HUES6 (cell line): ENCODE results near the gene ARHGEF16.

ENCODE experiments used
- H3K27ac ChIP-seq: 2 replicates; pipeline ENCODE4 v1.7.0; 2013; ENCODE audit warnings: low read depth, mild to moderate bottlenecking, low read length, inconsistent platforms
- H3K27me3 ChIP-seq: 2 replicates; pipeline ENCODE4 v1.6.1; 2013; ENCODE audit warnings: low read length; ENCODE audit not compliant: control insufficient read depth, insufficient read depth
- H3K36me3 ChIP-seq: 2 replicates; pipeline ENCODE4 v1.6.1; 2013; ENCODE audit warnings: low read length; ENCODE audit not compliant: control insufficient read depth, insufficient read depth
- H3K4me1 ChIP-seq: 2 replicates; pipeline ENCODE4 v1.6.1; 2013; ENCODE audit warnings: low read length; ENCODE audit not compliant: control insufficient read depth, insufficient read depth
- H3K4me3 ChIP-seq: 2 replicates; pipeline ENCODE4 v1.5.1; 2013; ENCODE audit warnings: low read depth, low read length
- H3K9ac ChIP-seq: one replicate; pipeline ENCODE4 v1.6.1; 2013; ENCODE audit warnings: mild to moderate bottlenecking, low read length
- H3K9me3 ChIP-seq: 2 replicates; pipeline ENCODE4 v1.6.1; 2013; ENCODE audit warnings: low read depth, low read length; ENCODE audit not compliant: control insufficient read depth, insufficient read depth

The ARHGEF16 gene

DNA sequence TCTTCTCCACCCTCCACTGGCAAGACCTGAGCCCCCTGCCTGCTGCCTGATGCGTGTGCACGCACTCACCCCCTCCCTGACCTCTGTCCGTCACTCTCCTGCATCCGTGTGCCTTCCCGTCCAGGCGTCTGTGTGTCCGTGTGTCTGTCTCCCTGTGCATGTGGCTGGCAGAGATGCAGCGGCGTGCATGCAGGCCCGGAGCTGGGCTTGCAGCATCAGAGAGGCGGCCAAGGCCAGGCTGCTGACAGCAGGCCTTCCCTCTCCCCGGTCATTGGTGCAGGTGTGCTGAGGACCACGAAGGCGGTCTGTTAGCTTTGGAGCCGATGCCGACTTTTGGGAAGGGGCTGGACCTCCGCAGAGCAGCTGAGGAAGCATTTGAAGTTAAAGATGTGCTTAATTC, 22.8 kb upstream of the ARHGEF16 start:
- H3K9me3 ChIP-seq: no peaks in the 10 kb centered on the region
- peaks cover 3% of the 10 kb centered on the region; the same call in 1 of the 2 replicates for H3K4me1 ChIP-seq
- no peak overlapping the region for H3K4me3 ChIP-seq
- H3K9ac ChIP-seq: no peak overlapping the region
- H3K27ac ChIP-seq: no peak overlapping the region
- H3K27me3 ChIP-seq: no peaks in the 10 kb centered on the region
- no peaks in the 10 kb centered on the region for H3K36me3 ChIP-seq

DNA sequence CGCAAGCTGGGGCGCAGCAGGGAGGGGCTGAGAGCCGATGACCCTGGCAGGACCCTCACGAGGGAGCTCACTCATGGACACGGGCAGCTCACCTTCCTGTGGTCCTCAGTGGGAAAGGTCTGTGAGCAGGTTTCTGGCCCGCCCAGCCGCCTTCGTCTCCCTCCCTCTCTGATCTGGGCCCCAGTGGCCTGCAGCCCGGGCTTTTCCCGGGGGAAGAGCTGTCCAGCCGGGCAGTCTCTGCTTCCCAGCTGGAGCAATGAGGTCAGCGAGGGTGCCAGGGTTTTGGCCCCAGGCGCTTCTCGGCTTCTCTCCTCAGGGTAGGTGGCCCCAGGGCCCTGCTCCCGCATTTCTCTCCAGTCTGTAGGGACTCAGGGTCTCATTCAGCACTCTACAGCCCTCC, 22.2 kb upstream of the ARHGEF16 start:
- H3K4me1 ChIP-seq: peaks cover 3% of the 10 kb centered on the region; the same call in 1 of the 2 replicates
- no peak overlapping the region for H3K4me3 ChIP-seq
- H3K27me3 ChIP-seq: no peaks in the 10 kb centered on the region
- no peaks in the 10 kb centered on the region for H3K36me3 ChIP-seq
- H3K9me3 ChIP-seq: no peaks in the 10 kb centered on the region
- no peak overlapping the region for H3K27ac ChIP-seq
- no peak overlapping the region for H3K9ac ChIP-seq

DNA sequence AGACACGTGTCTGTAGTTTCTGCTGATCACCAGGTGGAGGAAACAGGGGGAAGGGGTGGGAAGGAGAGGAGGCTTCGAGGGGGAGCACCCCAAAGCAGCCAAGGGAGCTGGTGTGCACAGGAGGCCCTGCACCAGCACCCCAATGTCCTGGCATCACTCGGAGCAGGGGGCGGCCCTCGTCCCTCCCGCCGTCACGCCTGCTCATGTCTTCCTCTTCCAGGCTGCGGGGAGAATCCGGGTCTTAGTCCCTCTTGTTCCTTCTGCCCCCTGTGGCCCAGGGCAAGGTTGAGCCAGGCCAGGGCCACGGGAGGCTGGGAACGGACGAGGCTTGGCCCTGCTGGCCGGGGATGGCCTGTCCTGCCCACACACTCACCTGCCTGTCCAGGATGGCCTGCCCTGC, 21.4 kb upstream of the ARHGEF16 start:
- no peaks in the 10 kb centered on the region for H3K27me3 ChIP-seq
- peak overlapping the region; percentile 26 for H3K9ac ChIP-seq
- H3K4me1 ChIP-seq: peaks cover 3% of the 10 kb centered on the region; the same call in 1 of the 2 replicates
- H3K27ac ChIP-seq: no peak overlapping the region
- H3K36me3 ChIP-seq: no peaks in the 10 kb centered on the region
- no peak overlapping the region for H3K4me3 ChIP-seq
- H3K9me3 ChIP-seq: no peaks in the 10 kb centered on the region

DNA sequence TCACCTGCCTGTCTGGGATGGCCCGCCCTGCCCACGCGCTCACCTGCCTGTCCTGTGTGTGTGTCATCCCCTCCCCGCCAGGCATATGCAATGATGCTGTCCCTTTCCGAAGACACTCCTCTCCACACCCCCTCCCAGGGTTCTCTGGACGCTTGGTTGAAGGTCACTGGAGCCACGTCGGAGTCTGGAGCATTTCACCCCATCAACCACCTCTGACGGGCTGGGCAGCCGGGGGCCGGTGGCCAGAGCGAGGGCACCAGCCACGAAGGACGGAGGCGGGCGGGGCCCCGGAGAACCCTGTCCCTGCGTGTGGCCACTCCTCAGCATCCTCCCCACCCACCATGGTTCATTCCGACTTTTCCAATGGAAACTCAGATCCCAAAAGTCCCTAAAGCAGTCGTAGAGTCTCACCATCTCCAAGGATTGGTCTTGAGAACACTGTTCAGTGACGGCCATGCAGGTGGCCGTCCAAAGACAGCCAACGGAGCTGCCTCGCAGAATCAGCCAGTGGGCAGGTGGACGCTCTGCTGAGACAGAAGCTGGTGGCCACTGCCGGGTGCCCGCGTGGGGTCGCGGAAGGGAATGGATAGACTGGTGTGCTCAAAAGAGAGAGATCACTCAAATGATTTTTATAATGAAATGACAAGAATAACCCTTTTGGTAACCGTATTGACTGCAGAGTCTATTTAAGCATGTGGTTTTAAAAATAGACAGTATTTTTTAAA, 20.7 kb upstream of the ARHGEF16 start:
- Histone ChIP-seq H3K36me3 (no peaks in the 10 kb centered on the region), H3K9ac (no peak overlapping the region), H3K4me1 (peaks cover 3% of the 10 kb centered on the region; the same call in 1 of the 2 replicates), H3K4me3 (no peak overlapping the region), H3K27ac (no peak overlapping the region), H3K27me3 (no peaks in the 10 kb centered on the region), H3K9me3 (no peaks in the 10 kb centered on the region)

DNA sequence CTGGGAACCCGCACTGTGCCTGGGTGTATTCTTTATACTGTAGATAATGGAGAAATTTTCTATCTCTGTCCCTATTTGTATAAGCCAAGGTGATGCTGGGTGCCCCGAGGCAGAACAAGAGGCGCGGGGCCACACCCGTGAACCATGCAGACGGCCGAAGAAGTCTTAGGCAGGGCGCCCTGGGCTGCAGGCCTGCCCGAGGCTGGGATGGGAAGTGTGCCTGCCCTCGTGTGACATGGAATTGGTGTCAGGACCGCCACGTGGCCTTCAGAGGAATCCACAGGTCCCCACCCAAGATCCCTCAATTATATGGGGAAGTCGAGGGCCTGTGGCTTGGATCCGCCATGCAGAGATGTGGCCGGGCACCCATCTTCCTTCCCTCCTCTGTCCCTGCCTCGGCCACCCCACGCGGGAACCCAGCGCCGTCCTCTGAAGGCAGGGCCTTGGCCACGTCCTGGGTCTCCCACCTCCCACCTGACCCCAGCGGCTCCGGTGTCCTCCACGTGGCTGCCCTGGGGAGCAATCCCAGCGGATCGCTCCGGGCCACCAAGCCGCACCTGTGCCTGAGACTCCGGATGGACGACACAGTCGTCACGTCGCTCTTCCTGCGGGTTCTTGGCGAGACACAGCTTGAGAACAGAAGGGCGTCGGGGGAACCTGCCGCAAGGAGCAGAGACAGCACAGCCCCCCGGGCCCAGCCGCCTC, 19.9 kb upstream of the ARHGEF16 start:
- H3K4me3 ChIP-seq: no peak overlapping the region
- no peaks in the 10 kb centered on the region for H3K36me3 ChIP-seq
- H3K27me3 ChIP-seq: no peaks in the 10 kb centered on the region
- no peak overlapping the region for H3K27ac ChIP-seq
- no peaks in the 10 kb centered on the region for H3K9me3 ChIP-seq
- H3K9ac ChIP-seq: no peak overlapping the region
- peaks cover 3% of the 10 kb centered on the region; the same call in 1 of the 2 replicates for H3K4me1 ChIP-seq

DNA sequence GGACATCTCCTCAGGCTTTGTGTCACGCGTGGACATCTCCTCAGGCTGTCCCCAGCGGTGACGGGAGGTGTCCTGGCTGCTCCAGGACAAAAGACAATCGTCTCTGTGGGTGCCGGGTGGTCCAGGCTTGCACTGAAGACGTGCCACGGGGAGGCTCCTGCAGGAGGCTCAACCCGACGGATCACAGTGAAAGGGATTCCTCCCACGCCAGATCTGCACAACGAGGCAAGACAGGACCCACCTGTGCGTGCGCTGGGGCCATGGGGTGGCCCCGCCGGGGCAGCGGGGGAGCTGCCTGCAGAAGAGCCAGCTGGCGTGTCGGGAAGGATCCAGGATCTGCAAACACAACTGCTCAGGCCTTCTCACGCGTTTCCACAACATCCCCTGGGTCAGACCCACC, 18.8 kb upstream of the ARHGEF16 start:
- no peak overlapping the region for H3K4me3 ChIP-seq
- H3K9ac ChIP-seq: no peak overlapping the region
- no peaks in the 10 kb centered on the region for H3K9me3 ChIP-seq
- no peaks in the 10 kb centered on the region for H3K36me3 ChIP-seq
- no peaks in the 10 kb centered on the region for H3K27me3 ChIP-seq
- H3K4me1 ChIP-seq: peaks cover 3% of the 10 kb centered on the region; the same call in 1 of the 2 replicates
- no peak overlapping the region for H3K27ac ChIP-seq

DNA sequence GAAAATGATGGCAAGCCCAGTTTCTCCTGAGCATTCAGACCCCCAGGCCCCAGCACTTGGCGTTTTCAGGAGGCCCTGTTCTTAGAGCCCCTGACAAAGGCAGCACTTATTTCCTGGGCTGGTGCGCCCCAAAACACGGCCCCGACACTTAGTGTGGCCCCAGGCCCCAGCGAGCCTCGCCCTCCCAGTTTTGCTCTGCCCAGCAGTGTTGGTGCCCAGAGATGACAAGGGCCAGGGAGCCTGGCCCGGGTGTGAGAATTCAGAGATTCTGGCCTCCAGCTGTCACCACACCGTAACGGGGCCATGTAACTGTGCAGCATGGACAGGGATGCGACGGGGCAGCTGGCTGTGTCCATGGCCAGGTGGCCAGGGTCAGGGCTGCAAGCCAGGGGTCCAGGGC, 18.0 kb upstream of the ARHGEF16 start:
- Histone ChIP-seq H3K9me3 (no peaks in the 10 kb centered on the region), H3K9ac (no peak overlapping the region), H3K27ac (no peak overlapping the region), H3K4me3 (no peak overlapping the region), H3K36me3 (no peaks in the 10 kb centered on the region), H3K27me3 (no peaks in the 10 kb centered on the region), H3K4me1 (peaks cover 3% of the 10 kb centered on the region; the same call in 1 of the 2 replicates)

DNA sequence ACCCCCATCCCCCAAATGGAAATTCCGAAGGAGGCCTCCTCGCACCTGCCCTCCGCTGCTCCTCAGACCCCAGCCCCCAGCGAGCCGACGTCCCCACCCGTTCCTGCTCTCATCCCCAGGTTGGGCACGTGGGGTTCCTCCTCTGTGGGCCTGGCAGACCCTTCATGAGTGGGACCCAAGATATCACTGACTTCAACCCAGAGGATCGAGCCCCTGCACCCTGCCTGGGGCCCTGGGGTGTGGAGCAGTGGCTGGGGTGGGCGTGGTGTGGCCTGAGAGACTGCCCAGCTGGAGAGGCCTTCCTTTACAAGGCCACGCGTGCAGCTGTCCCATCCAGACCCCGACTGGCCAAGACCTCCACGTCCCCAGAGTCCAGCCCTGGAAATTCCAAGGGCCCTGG, 17.6 kb upstream of the ARHGEF16 start:
- no peak overlapping the region for H3K4me3 ChIP-seq
- peaks cover 3% of the 10 kb centered on the region; the same call in 1 of the 2 replicates for H3K4me1 ChIP-seq

DNA sequence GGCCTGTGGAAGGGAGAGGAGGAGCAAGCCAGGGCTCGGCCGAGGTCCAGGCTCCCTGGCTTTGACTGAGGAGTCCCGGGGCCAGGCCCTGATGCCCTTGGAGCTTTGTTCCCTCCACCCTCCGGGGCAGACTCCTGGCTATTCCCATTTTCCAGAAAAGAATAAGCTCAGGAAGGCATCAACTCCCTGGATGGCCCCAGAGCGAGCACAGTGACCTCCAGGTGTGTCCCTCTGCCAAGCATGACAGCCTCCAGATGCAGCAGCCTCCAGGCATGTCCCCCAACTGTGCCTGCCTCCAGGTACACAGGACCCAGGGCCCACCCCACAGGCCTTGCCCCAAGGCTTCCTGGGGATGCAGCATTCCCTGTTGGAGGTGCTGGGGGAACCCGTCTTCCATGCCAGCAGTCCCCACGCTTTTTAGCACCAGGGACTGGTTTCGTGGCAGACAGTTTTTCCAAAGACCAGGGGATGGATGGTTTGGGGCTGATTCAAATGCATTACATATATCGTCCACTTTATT, 15.7 kb upstream of the ARHGEF16 start:
- H3K9me3 ChIP-seq: no peaks in the 10 kb centered on the region
- peaks cover 6% of the 10 kb centered on the region; the same call in 1 of the 2 replicates for H3K27me3 ChIP-seq
- no peaks in the 10 kb centered on the region for H3K36me3 ChIP-seq
- no peak overlapping the region for H3K4me3 ChIP-seq
- H3K27ac ChIP-seq: no peak overlapping the region
- H3K4me1 ChIP-seq: no peaks in the 10 kb centered on the region
- H3K9ac ChIP-seq: no peak overlapping the region

More for the DNA sequence above, 17.6 kb upstream of the ARHGEF16 start:
- no peaks in the 10 kb centered on the region for H3K36me3 ChIP-seq
- H3K9me3 ChIP-seq: no peaks in the 10 kb centered on the region
- H3K27me3 ChIP-seq: 0 out of 2 replicates have a peak, but pooled peaks cover under 1% of the 10 kb centered on the region
- H3K9ac ChIP-seq: no peak overlapping the region
- no peak overlapping the region for H3K27ac ChIP-seq

DNA sequence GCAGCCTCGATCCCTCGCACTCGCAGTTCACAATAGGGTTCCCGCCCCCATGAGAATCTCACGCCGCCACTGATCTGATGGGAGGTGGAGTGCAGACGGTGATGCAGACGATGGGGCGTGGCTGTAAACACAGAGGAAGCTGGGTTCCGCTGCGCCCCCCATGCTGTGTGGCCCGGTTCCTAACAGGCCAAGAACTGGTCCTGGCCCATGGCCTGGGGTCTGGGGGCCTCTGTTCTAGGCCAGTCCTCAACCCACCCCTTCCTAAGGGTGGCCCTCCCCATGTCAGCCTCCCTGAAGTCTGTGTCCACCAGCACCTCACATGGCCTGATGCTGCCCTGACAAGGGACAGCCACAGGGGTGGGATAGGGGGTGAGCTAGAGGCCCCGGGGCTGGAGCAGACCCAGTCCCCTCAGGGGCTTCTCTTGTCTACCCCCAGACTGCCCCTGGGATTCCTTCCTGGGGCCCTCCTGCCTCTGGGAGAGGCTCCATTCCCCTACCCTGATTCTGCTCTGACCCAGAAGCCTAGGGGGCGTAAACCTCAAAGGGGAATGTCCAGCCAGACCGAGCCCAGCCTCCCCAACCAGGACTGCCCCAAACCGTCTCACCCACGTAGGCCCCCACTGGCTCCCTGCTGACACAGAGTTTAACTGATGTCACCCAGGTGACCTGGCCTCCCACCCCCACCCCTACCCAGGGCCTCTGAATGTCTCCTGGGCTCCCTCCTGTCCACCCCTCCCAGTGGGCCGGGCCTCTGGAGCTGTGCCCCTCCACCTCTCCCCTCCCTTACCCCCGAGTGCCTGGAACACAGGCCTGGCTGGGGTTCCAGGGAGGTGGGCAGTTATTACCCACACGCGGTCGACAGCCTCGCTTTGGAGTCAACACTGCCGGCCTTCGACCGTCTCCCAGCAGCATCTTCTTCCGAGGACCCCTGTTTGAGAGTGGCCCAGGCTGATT, 14.8 kb upstream of the ARHGEF16 start:
- Histone ChIP-seq H3K9ac (no peak overlapping the region), H3K36me3 (no peaks in the 10 kb centered on the region), H3K4me1 (no peaks in the 10 kb centered on the region), H3K9me3 (no peaks in the 10 kb centered on the region), H3K4me3 (no peak overlapping the region), H3K27ac (no peak overlapping the region), H3K27me3 (peaks cover 6% of the 10 kb centered on the region; the same call in 1 of the 2 replicates)
